Loucy (cell line): ENCODE data around the gene C1QTNF9.
"Not testable (repeated sequence)": the region's sequence is repeated elsewhere in the genome, so short reads cannot be mapped to it uniquely, and the experiment has no call there.

Experiments used
- H2AFZ ChIP-seq: fragments of 200-600 bp; sonication (generic); 2 replicates; pipeline ENCODE4 v1.6.0; 2016; ENCODE audit warnings: antibody characterized with exemption, mild to moderate bottlenecking, low read length, moderate library complexity
- H3F3A ChIP-seq: fragments of 200-600 bp; 2 replicates; pipeline ENCODE4 v1.6.0; 2016; ENCODE audit warnings: antibody characterized with exemption, low read depth, mild to moderate bottlenecking
- H3K27me3 ChIP-seq: fragments of 200-600 bp; sonication (generic); 2 replicates; pipeline ENCODE4 v1.6.1; 2014; ENCODE audit warnings: low read length, mild to moderate bottlenecking; ENCODE audit not compliant: insufficient read depth, poor library complexity, severe bottlenecking
- H3K36me3 ChIP-seq: fragments of 200-600 bp; sonication (generic); 2 replicates; pipeline ENCODE4 v1.6.1; 2016; ENCODE audit warnings: low read length; ENCODE audit not compliant: insufficient read depth
- H3K4me1 ChIP-seq: fragments of 200-600 bp; sonication (generic); 2 replicates; pipeline ENCODE4 v1.5.1; 2014; ENCODE audit warnings: low read length, mild to moderate bottlenecking; ENCODE audit not compliant: insufficient read depth, poor library complexity, severe bottlenecking
- H3K4me2 ChIP-seq: fragments of 200-600 bp; sonication (generic); 2 replicates; pipeline ENCODE4 v1.6.0; 2014; ENCODE audit warnings: antibody characterized with exemption, low read length, low read depth, mild to moderate bottlenecking; ENCODE audit not compliant: poor library complexity, severe bottlenecking
- H3K4me3 ChIP-seq: fragments of 200-600 bp; sonication (generic); 2 replicates; pipeline ENCODE4 v1.5.1; 2014; ENCODE audit warnings: low read length, mild to moderate bottlenecking, mixed read lengths; ENCODE audit not compliant: poor library complexity, severe bottlenecking
- H3K79me2 ChIP-seq: fragments of 200-600 bp; sonication (generic); 2 replicates; pipeline ENCODE4 v1.6.1; 2014; ENCODE audit warnings: low read length; ENCODE audit not compliant: insufficient read depth
- H3K9ac ChIP-seq: fragments of 200-600 bp; sonication (generic); 2 replicates; pipeline ENCODE4 v1.6.0; 2014; ENCODE audit warnings: mild to moderate bottlenecking, low read depth, low read length, moderate library complexity; ENCODE audit not compliant: poor library complexity, severe bottlenecking
- H3K9me2 ChIP-seq: fragments of 200-600 bp; sonication (generic); replicated peaks from 2 replicates; pipeline ENCODE4 v1.6.1; 2016; ENCODE audit warnings: low read depth, low read length, mixed read lengths
- H3K9me3 ChIP-seq: fragments of 200-600 bp; sonication (generic); 2 replicates; pipeline ENCODE4 v1.6.1; 2014; ENCODE audit warnings: mild to moderate bottlenecking, antibody characterized with exemption, low read length, low read depth; ENCODE audit not compliant: insufficient read depth
- H4K20me1 ChIP-seq: fragments of 200-600 bp; sonication (generic); 2 replicates; pipeline ENCODE4 v1.6.0; 2014; ENCODE audit warnings: antibody characterized with exemption, low read length, mild to moderate bottlenecking; ENCODE audit not compliant: insufficient read depth, poor library complexity, severe bottlenecking
- CTCF ChIP-seq: fragments of 200-600 bp; sonication (generic); conservative IDR thresholded peaks from 2 replicates; pipeline ENCODE4 v1.5.1; 2014; ENCODE audit warnings: mild to moderate bottlenecking, antibody characterized with exemption, low read length
- EZH2phosphoT487 ChIP-seq: fragments of 200-600 bp; IDR thresholded peaks from 2 replicates; pipeline ENCODE4 v1.6.1; 2018; ENCODE audit warnings: antibody characterized with exemption, mild to moderate bottlenecking, moderate library complexity, borderline replicate concordance

Gene C1QTNF9

GRCh38 chr13:24348797-24349515 is 39.6 kb downstream of the C1QTNF9 start:
- Histone ChIP-seq H2AFZ (no peak overlapping the region), H3K79me2 (no peaks in the 10 kb centered on the region), H3K27me3 (no peaks in the 10 kb centered on the region), H3K4me2 (no peak overlapping the region), H3K9me3 (no peaks in the 10 kb centered on the region), H3K9me2 (no peaks in the 10 kb centered on the region), H3K36me3 (no peaks in the 10 kb centered on the region), H3K4me1 (no peaks in the 10 kb centered on the region), H3K9ac (no peak overlapping the region), H3F3A (no peaks in the 10 kb centered on the region), H4K20me1 (no peaks in the 10 kb centered on the region), H3K4me3 (no peak overlapping the region)
- TF ChIP-seq CTCF: no peak

- not testable (repeated sequence) for H3K4me2 ChIP-seq, H3K79me2 ChIP-seq, H3K4me3 ChIP-seq, H3K4me1 ChIP-seq, H2AFZ ChIP-seq, H3K9me2 ChIP-seq, H3F3A ChIP-seq, H4K20me1 ChIP-seq, H3K36me3 ChIP-seq, H3K27me3 ChIP-seq, H3K9me3 ChIP-seq, H3K9ac ChIP-seq
These were observed 40.6 kb downstream of the C1QTNF9 start for GRCh38 chr13:24349778-24350664.

- no peaks in the 10 kb centered on the region for H3K27me3 ChIP-seq
- H3K36me3 ChIP-seq: no peaks in the 10 kb centered on the region
- H3K9me3 ChIP-seq: no peaks in the 10 kb centered on the region
- TF ChIP-seq CTCF: no peak
- TF ChIP-seq EZH2phosphoT487: no peak
- no peak overlapping the region for H3K4me2 ChIP-seq
- H3K9ac ChIP-seq: no peak overlapping the region
- H3K4me1 ChIP-seq: no peaks in the 10 kb centered on the region
- H4K20me1 ChIP-seq: no peaks in the 10 kb centered on the region
- H3K4me3 ChIP-seq: no peak overlapping the region
- no peaks in the 10 kb centered on the region for H3K9me2 ChIP-seq
- no peaks in the 10 kb centered on the region for H3F3A ChIP-seq
- no peaks in the 10 kb centered on the region for H3K79me2 ChIP-seq
- no peak overlapping the region for H2AFZ ChIP-seq
These were observed 42.0 kb downstream of the C1QTNF9 start for GRCh38 chr13:24351423-24351822.
